ENCODE measurements around the gene RRAGD.
"Not testable (repeated sequence)": the region's sequence is repeated elsewhere in the genome, so short reads cannot be mapped to it uniquely, and the experiment has no call there.

Gene RRAGD

GRCh38 chr6:89411145-89412070, 665 bp downstream of the RRAGD start:
- DNase-seq: peak in 1 of 2 experiments; percentile 16

- DNase-seq: no peak
Observed at GRCh38 chr6:89410788-89411144, 1.3 kb downstream of the RRAGD start.

DNA sequence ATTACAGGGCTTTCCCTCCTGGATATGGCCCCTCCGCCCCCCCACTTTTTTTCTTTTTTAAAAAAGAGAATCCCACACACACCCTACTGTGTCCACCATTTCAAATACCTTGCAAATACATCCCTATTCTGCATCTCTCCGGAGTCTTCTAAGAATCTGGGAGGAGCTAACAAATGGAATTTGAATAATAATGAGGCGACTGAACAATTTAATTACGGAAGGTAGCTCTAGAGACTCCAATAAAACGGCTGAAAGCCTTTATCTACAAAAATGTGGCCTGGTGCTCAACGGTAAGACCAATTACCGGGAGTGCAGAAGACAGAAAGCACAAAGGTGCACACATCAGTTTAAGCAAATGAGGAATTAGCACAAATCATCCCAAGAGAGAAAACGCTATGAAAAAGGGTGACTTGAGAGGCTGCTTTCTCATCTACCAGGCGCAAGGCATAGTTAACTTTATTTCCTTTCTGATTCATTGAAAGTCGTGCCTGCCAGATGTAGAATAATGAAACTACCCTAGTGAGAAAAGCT, 1.8 kb downstream of the RRAGD start:
- DNase-seq: no peak

DNA sequence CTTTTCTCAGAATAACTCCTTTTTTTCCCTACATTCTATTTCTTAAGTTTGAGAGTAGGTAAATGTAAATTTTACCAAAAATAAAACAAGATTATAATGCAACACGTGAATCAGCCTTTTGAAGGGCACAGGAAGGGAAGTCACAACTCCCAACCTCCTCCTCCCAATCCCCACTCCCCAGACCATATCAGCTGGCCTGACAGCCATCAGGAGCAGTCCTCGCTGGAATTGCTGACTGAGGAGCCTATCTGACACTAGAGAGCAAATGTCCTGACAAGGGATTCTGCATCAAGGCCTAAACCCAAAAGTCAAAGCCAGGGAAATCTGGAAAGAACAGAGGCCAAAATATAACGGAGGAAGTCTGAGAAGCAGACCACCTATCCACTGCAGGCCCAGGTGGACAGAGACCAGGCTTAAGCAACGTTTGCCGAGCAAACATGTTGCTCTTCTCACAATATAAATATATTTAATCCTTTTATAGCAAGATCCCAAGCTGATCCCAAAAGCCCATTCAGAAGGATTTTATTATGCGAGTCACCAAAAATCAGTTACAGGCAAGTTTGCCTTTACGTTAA, 2.5 kb downstream of the RRAGD start:
- no peak for DNase-seq

GRCh38 chr6:89406141-89406540, 5.9 kb downstream of the RRAGD start:
- DNase-seq: no peak

GRCh38 chr6:89404512-89404911, 7.6 kb downstream of the RRAGD start:
- no peak for DNase-seq

DNA sequence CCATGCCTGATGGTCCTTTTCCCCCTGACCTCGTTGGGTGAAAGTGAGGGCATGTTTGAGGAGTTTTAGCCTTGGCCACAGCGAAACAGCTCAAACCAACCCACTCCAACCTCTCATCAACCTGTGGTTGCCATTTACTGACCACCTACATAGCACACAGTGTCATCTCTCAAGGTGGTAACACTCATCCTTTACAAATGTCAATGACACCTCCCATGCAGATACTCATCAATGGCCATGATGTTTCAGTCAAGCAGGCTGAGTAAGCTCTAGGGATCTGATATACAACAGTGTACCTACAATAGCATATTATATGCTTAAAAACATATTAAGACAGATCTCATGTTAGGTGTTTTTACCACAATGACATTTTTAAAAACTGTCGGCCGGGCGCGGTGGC, 9.3 kb downstream of the RRAGD start:
- DNase-seq: no peak

DNA sequence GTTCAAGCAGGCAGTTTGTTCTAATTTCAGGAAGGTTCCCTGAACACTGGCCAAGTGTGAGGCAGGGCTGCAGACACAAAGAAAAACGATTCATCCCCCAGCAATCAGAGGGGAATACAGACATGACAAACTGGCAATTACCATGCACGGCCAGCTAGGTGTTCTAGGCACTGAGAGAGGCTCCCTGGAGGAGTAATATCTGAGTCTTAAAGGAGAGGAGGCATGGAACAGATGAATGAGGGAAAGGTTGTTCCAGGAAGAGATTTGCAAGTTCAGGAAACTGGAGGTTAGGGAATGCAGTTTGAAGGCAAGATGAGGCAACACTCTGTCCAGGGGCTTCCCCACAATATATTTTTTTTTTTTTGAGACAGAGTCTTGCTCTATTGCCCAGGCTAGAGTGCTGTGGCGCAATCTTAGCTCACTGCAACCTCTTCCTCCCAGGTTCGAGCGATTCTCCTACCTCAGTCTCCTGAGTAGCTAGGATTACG, 11.1 kb downstream of the RRAGD start:
- DNase-seq: no peak

DNA sequence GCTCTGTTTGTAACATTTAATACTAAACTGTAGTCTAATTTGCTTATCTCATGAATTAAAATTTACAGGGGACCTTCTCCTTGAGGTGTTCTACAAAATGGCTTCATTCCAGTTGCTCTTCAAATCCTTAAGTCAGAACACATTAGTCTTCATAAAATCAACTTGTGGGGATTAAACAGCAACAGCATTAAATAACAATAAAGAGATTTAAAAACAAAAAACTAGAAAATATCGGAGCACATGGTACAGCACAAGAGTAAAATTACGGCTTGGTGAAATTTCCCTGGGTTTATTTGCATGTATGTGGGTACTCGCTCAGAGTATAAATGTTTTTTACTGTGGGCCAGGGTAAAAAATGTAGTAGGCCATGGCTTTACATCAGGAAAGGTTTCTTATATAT, 12.0 kb downstream of the RRAGD start:
- DNase-seq: no peak

- no peak for DNase-seq
Observed at GRCh38 chr6:89398762-89399525, 13.1 kb downstream of the RRAGD start.

GRCh38 chr6:89397884-89398283, 14.2 kb downstream of the RRAGD start:
- DNase-seq: not testable (repeated sequence)

DNA sequence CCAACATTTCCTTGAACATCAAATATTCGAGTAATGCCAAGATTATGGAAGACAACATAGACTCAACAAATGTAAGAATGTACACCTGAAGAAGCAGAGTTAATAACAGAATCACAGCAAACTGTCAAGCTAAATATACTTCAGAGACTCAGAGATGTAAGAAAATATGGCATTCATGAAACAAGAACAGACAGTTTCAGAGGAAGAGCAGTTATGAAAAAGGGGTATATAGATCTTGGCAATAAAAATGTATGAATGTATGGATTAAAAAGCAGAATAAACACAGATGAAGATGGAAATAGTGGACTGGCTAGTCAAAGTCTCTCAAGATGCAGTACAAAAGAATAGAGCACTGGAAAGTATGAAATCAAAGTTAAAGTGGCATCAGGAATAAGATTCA, 18.4 kb downstream of the RRAGD start:
- DNase-seq: no peak

- DNase-seq: no peak
Observed at GRCh38 chr6:89392823-89393222, 19.2 kb downstream of the RRAGD start.

DNA sequence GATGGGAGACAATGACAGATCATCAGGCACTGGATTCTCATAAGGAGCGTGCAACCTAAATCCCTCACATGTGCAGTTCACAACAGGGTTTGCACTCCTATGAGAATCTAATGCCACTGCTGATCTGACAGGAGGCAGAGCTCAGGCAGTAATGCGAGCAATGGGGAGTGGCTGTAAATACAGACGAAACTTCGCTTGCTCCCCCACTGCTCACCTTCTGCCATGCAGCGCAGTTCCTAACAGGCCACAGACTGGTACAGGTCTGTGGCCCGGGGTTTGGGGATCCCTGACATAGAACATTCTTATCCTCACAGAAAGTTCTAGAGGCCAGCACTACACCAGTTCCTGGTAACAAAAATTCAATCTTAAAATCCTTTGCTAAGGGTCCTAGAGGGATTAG, 23.2 kb downstream of the RRAGD start:
- DNase-seq: no peak

GRCh38 chr6:89387516-89388201, 24.4 kb downstream of the RRAGD start:
- DNase-seq: no peak

DNA sequence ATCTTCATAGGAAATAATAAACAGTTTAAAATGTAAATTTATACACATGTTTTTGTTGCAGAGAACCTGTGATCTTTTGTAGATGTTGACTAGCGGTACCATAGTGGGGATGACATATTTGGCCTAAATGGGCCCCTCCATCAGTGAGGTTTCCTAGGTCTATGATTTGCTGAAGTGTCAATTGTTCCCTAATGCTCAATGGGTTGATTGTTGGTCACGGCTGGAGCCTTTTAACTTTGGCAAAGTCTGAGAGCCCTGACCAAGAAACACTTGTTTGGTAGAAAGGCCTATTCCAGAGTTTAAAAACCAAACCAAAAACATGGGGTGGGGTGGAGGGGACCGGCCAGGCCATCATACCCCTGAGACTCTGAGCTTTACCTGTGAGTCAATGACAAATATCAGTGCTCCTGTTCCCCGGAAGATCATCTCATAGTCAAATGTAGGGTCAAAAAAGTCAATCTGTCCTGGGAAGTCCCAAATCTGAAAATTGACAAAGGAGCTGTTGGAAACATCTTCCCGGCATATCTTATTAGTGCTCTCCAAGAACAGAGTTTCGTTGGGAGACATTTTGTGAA, 25.1 kb downstream of the RRAGD start:
- DNase-seq: no peak

DNA sequence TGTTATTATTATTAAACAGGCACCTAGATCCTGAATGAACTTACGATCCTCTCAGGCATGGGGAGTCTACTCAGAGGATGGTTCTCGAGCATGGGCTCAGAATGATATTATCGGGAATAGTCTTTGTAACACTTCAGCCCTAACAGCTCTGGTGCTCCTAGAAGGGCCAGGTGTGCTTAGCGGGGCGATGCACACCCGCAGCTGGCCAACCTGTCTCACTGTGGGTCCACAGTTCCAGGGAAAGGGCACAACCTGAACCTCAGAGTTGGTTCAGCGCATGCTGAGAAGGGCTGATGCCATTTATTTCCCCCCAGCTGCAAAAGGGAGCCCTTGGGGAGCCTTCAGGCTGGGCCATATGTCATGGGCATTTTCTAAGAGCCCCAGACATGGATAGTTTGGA, 26.2 kb downstream of the RRAGD start:
- no peak for DNase-seq

GRCh38 chr6:89385156-89385667, 26.9 kb downstream of the RRAGD start:
- no peak for DNase-seq

DNA sequence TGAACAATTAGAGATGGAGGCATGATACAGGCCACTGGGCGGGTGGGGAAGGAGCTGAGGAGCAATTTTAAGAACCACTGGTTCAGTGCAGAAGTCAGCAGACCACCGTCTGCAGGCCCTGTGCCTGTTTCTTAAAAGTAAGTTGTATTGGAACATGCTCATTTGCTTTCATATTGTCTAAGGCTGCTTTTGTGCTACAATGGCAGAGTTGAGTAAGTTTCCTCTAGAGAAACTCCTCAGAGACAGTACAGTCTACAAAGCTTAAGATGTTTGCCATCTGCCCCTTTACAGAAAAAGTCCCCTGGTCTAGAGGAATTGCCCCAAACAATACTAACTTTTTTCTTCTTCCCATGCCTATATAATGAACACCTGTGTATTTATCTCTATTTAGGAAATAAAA, 31.0 kb downstream of the RRAGD start:
- DNase-seq: no peak

DNA sequence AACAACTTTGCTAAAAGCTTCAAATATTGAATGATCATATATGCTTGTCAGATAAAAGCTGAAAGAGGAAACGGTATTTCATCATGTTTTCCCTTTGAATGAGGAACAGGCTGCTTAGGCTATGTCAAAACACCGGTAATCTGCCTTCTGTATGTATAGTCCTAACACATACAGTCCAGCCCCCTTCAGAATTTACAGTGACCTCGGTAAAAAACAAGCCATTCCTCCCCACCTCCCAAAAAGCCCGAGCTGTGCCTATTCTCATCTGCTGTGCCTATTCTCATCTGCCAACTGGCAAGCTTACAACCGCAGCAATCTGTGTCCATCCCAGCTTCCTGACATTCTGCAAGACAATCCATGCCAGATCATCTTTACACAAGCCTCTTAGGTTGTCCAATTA, 32.8 kb downstream of the RRAGD start:
- no peak for DNase-seq

DNA sequence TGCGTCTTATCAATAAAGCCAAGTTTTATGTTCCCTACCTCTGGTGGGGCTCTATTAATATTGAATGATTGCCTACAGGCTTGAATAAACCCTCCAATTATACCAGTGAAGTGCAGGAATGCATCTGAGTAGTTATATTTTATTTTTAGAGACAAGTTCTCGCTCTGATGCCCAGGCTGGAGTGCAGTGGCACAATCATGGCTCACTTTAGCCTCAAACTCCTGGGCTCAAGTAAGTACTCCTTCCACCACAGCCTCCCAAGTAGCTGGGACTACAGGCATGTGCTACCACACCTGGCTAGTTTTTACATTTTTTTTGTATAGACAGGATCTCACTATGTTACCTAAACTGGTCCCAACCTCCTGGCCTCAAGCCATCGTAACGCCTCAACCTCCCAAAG, 33.4 kb downstream of the RRAGD start:
- no peak for DNase-seq
